Measurements from ENCODE around the gene EPB42.

DNA sequence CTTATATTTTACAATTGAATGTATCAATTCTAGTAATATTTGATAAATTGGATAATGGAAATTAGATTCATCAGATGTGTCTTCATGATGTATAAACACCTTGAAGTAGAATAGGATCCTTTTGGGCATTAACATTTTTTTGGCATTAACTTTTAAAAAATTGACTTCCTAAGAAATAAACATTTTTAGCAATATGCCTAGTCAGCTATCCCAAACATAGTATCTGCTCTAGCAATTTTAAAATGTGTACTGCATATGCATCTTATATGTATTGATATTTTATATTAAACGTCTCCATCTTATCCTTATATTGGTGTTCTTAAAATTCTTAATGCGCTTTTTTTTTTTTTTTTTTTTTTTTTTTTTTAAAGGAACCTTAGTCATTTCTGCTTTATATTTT, 27.1 kb downstream of the EPB42 start:
- no peak for TF ChIP-seq POLR2A (IDR thresholded peaks at IDR 0.05; ENCODE audit: low read depth, low read length)
- TF ChIP-seq, protein P1, sequence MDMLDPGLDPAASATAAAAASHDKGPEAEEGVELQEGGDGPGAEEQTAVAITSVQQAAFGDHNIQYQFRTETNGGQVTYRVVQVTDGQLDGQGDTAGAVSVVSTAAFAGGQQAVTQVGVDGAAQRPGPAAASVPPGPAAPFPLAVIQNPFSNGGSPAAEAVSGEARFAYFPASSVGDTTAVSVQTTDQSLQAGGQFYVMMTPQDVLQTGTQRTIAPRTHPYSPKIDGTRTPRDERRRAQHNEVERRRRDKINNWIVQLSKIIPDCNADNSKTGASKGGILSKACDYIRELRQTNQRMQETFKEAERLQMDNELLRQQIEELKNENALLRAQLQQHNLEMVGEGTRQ (IDR thresholded peaks at IDR 0.05; ENCODE audit: low read depth, low read length), result no peak
- TF ChIP-seq, protein P2, sequence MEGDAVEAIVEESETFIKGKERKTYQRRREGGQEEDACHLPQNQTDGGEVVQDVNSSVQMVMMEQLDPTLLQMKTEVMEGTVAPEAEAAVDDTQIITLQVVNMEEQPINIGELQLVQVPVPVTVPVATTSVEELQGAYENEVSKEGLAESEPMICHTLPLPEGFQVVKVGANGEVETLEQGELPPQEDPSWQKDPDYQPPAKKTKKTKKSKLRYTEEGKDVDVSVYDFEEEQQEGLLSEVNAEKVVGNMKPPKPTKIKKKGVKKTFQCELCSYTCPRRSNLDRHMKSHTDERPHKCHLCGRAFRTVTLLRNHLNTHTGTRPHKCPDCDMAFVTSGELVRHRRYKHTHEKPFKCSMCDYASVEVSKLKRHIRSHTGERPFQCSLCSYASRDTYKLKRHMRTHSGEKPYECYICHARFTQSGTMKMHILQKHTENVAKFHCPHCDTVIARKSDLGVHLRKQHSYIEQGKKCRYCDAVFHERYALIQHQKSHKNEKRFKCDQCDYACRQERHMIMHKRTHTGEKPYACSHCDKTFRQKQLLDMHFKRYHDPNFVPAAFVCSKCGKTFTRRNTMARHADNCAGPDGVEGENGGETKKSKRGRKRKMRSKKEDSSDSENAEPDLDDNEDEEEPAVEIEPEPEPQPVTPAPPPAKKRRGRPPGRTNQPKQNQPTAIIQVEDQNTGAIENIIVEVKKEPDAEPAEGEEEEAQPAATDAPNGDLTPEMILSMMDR (conservative IDR thresholded peaks at IDR 0.05; ENCODE audit: low read depth, low read length), result no peak
- TF ChIP-seq, protein P3, sequence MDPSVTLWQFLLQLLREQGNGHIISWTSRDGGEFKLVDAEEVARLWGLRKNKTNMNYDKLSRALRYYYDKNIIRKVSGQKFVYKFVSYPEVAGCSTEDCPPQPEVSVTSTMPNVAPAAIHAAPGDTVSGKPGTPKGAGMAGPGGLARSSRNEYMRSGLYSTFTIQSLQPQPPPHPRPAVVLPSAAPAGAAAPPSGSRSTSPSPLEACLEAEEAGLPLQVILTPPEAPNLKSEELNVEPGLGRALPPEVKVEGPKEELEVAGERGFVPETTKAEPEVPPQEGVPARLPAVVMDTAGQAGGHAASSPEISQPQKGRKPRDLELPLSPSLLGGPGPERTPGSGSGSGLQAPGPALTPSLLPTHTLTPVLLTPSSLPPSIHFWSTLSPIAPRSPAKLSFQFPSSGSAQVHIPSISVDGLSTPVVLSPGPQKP (IDR thresholded peaks at IDR 0.05; ENCODE audit: borderline replicate concordance, low read depth, low read length), result no peak
- no peak for TF ChIP-seq MAZ (IDR thresholded peaks at IDR 0.05; ENCODE audit: borderline replicate concordance, low read depth, low read length)
- no peak for TF ChIP-seq RFX5 (IDR thresholded peaks at IDR 0.05; ENCODE audit: low read depth, low read length)
- TF ChIP-seq SMC3 (IDR thresholded peaks at IDR 0.05; ENCODE audit: low read depth, low read length), result no peak
- no peak for TF ChIP-seq FOS (IDR thresholded peaks at IDR 0.05; ENCODE audit: low read depth, low read length)
- TF ChIP-seq RAD21 (IDR thresholded peaks at IDR 0.05; ENCODE audit: low read length), result no peak
- TF ChIP-seq MAFK (IDR thresholded peaks at IDR 0.05; ENCODE audit: low read depth, low read length), result peak; percentile 62

Data from IMR-90 (cell line).